ENCODE measurements around the gene TRMT44. TPM values are rescaled to one million over a fixed set of nuclear protein-coding genes. Genes with fewer than 3 reads are reported as not detected.
"Not testable (repeated sequence)": the region's sequence is repeated elsewhere in the genome, so short reads cannot be mapped to it uniquely, and the experiment has no call there.

TRMT44 gene
- total RNA-seq, 1 experiment from 2014 or later, result 6.9 TPM

GRCh38 chr4:8404791-8405515 is 35.6 kb upstream of the TRMT44 start:
- DNase-seq (ENCODE audit: low read depth, low spot score), result no peak
- in situ Hi-C loops (cut with HindIII; ENCODE audit: low pct_unique_long_range_greater_than_20kb, low sequenced_read_pairs), result no loop called here

DNA sequence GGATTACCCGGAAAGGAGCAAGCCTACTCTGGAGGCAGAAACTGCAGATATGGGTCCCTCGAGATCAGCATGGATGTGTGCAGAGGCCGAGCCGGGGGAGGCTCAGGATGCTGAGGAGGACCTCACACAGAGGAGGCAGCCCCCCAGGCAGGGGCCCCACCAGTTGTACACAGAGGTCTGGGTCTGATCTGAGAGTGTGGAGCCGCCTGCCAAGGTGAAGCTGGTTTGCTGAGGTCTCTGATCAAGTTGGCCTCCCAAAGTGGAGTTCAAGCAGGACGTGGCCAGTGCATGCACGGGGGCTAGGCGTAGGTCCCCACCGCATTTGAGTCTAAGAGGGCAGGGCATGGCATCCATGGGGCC is 35.1 kb upstream of the TRMT44 start:
- no peak for DNase-seq (ENCODE audit: low read depth, low spot score)
- in situ Hi-C loops (cut with HindIII; ENCODE audit: low pct_unique_long_range_greater_than_20kb, low sequenced_read_pairs), result no loop called here

DNA sequence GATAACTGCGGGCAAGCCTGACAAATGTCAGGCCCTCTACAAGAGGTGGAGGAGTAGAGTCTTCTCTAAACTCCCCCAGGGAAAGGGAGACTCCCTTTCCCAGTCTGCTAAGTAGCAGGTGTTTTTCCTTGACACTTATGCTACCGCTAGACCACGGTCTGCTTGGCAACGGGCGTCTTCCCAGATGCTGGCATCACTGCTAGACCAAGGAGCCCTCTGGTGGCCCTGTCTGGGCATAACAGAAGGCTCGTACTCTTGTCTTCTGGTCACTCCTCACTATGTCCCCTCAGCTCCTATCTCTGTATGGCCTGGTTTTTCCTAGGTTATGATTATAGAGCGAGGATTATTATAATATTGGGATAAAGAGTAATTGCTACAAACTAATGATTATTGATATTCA is 33.7 kb upstream of the TRMT44 start:
- in situ Hi-C loops (cut with HindIII; ENCODE audit: low pct_unique_long_range_greater_than_20kb, low sequenced_read_pairs), result not testable (repeated sequence)
- DNase-seq (ENCODE audit: low read depth, low spot score), result peak; percentile 27

GRCh38 chr4:8407316-8407715 is 33.3 kb upstream of the TRMT44 start:
- in situ Hi-C loops (cut with HindIII; ENCODE audit: low pct_unique_long_range_greater_than_20kb, low sequenced_read_pairs), result no loop called here
- DNase-seq (ENCODE audit: low read depth, low spot score), result no peak

- in situ Hi-C loops (cut with HindIII; ENCODE audit: low pct_unique_long_range_greater_than_20kb, low sequenced_read_pairs), result no loop called here
Observed at GRCh38 chr4:8407756-8408155, 32.8 kb upstream of the TRMT44 start.

GRCh38 chr4:8409264-8410065 is 31.1 kb upstream of the TRMT44 start:
- in situ Hi-C loops (cut with HindIII; ENCODE audit: low pct_unique_long_range_greater_than_20kb, low sequenced_read_pairs), result no loop called here
- DNase-seq (ENCODE audit: low read depth, low spot score), result peak; percentile 49

More at GRCh38 chr4:8407756-8408155, 32.8 kb upstream of the TRMT44 start:
- DNase-seq (ENCODE audit: low read depth, low spot score), result no peak

DNA sequence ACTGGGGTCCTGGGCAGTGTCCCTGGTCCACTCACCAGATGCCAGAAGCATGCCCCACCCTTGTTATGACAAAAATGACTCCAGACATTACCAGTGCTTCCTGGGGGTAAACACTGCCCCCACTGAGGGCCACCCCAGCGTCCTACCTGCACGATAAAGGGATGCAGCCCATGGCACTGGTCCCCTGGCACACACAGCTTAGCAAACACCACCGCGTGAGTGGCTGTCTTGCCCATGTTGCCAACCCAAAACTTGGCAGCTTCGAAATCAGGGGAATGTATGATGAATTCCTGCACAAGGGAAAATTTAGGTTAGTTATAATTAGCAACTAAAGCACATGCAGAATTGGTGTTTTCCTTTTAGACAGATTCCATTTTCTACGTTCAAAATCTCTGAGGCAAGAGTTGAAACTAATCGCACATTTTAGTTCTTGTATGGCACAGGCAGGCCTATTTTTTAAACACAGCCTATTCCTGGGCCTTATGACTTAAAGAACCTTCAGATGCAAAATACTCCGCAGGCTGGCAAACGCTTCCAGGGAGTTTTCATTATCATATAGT is 30.4 kb upstream of the TRMT44 start:
- in situ Hi-C loops (cut with HindIII; ENCODE audit: low pct_unique_long_range_greater_than_20kb, low sequenced_read_pairs), result no loop called here
- DNase-seq (ENCODE audit: low read depth, low spot score), result no peak

GRCh38 chr4:8410641-8411271 is 29.8 kb upstream of the TRMT44 start:
- in situ Hi-C loops (cut with HindIII; ENCODE audit: low pct_unique_long_range_greater_than_20kb, low sequenced_read_pairs), result no loop called here

GRCh38 chr4:8411351-8412180 is 29.0 kb upstream of the TRMT44 start:
- DNase-seq (ENCODE audit: low read depth, low spot score), result no peak
- in situ Hi-C loops (cut with HindIII; ENCODE audit: low pct_unique_long_range_greater_than_20kb, low sequenced_read_pairs), result no loop called here

More at GRCh38 chr4:8410641-8411271, 29.8 kb upstream of the TRMT44 start:
- DNase-seq (ENCODE audit: low read depth, low spot score), result peak; percentile 95

GRCh38 chr4:8412288-8412687 is 28.3 kb upstream of the TRMT44 start:
- DNase-seq (ENCODE audit: low read depth, low spot score), result no peak
- in situ Hi-C loops (cut with HindIII; ENCODE audit: low pct_unique_long_range_greater_than_20kb, low sequenced_read_pairs), result no loop called here

DNA sequence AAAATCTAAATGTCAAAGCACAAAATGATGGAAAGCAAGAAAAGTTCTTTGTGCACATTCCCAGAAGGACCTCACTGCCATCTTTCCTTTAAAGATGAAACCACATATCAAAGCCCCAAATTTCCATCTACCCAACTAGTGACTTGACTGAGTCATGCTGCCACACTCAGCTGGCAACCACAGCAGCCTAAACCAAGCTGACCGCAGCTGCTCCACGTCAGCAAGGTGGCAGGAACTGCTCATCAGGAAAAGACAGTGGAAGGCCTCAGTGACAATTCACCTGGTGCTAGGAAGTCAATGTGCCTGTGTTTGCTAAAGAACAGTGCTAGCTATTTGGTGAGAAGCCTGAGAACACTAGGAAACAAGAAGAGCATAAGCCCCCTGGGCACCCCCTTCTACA is 26.2 kb upstream of the TRMT44 start:
- no peak for DNase-seq (ENCODE audit: low read depth, low spot score)
- in situ Hi-C loops (cut with HindIII; ENCODE audit: low pct_unique_long_range_greater_than_20kb, low sequenced_read_pairs), result no loop called here

DNA sequence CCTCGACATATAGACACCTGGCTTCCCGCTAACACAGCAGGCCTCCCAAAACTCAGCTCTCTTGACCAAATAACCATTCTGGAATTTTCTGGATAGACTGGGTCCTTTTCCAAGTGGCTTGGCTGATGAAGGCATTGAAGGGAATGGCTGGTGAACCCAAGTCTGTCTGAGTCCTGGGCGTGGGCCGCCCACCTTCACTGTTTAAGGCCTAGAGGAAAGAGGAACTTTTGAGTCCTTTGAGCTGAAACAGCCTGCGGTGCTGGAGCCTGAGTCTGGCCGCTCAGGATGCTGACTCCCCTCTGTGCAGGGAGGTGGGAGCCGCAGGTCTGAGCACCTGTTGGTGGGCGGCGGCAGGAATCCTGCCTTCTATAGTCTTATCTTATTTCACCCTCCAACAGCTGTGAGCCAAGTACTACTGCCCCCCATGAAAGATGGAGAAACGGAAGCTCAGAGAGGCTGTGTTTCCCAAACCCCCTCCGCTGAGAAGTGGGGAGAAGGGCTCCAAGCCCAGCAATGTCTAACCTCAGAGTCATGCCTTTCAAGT is 23.4 kb upstream of the TRMT44 start:
- DNase-seq (ENCODE audit: low read depth, low spot score), result no peak
- in situ Hi-C loops (cut with HindIII; ENCODE audit: low pct_unique_long_range_greater_than_20kb, low sequenced_read_pairs), result no loop called here

GRCh38 chr4:8419222-8420041 is 21.1 kb upstream of the TRMT44 start:
- in situ Hi-C loops (cut with HindIII; ENCODE audit: low pct_unique_long_range_greater_than_20kb, low sequenced_read_pairs), result no loop called here
- DNase-seq (ENCODE audit: low read depth, low spot score), result no peak

- in situ Hi-C loops (cut with HindIII; ENCODE audit: low pct_unique_long_range_greater_than_20kb, low sequenced_read_pairs); DNase-seq (ENCODE audit: low read depth, low spot score): not testable (repeated sequence)
Observed at GRCh38 chr4:8420151-8420550, 20.4 kb upstream of the TRMT44 start.

- in situ Hi-C loops (cut with HindIII; ENCODE audit: low pct_unique_long_range_greater_than_20kb, low sequenced_read_pairs), result no loop called here
- DNase-seq (ENCODE audit: low read depth, low spot score), result no peak
Observed at GRCh38 chr4:8422327-8422726, 18.2 kb upstream of the TRMT44 start.

DNA sequence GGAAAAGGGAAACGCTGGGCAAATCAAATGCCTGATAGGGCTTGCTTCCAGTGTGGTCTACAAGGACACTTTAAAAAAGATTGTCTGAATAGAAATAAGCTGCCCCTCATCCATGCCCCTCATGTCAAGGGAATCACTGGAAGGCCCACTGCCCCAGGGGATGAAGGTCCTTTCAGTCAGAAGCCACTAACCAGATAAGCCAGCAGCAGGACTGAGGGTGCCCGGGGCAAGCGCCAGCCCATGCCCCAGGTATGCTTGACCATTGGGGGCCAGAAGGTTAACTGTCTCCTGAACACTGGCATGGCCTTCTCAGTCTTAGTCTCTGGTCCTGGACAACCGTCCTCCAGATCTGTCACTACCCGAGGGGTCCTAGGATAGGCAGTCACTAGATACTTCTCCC is 17.8 kb upstream of the TRMT44 start:
- DNase-seq (ENCODE audit: low read depth, low spot score), result no peak
- in situ Hi-C loops (cut with HindIII; ENCODE audit: low pct_unique_long_range_greater_than_20kb, low sequenced_read_pairs), result no loop called here

Measured in SK-MEL-5 (cell line).